ENCODE measurements around the gene DNAJB14. TPM values are rescaled to one million over a fixed set of nuclear protein-coding genes. Genes with fewer than 3 reads are reported as not detected.
"Not testable (repeated sequence)": the region's sequence is repeated elsewhere in the genome, so short reads cannot be mapped to it uniquely, and the experiment has no call there.

Gene DNAJB14
- total RNA-seq, 1 donor from 2014 or later: 35.9 TPM

DNA sequence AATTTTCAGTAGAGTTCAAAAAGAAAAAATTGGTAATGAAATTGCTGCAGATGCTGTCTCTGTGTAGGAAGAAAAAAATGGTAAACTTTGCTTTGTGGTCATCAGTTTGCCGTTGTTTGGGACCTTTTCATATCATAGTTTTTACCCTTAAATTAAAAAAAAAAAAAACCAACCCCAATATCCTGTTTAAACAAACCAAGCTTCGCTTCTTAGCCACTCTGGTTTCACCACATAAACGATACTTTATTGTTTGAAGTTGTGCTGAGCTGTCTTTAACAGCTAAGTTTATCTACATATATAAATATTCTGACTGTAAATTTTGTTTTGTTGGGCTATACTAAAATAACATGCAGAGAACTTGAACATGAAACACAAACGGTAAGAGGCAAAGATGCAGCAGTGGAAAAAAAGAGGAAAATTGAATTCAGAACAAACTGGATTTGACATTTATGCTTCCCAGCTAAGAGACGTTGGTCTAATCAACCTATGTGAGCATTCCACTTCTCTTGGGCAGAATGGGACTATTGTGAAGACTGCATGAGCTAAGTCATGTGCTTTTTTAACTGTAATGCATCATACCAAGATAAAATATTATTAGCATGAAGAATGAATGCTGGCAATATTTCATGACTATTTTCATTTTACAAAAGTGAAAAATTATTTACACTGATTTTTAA, 19.4 kb upstream of the DNAJB14 start:
- TF ChIP-seq, protein P1, sequence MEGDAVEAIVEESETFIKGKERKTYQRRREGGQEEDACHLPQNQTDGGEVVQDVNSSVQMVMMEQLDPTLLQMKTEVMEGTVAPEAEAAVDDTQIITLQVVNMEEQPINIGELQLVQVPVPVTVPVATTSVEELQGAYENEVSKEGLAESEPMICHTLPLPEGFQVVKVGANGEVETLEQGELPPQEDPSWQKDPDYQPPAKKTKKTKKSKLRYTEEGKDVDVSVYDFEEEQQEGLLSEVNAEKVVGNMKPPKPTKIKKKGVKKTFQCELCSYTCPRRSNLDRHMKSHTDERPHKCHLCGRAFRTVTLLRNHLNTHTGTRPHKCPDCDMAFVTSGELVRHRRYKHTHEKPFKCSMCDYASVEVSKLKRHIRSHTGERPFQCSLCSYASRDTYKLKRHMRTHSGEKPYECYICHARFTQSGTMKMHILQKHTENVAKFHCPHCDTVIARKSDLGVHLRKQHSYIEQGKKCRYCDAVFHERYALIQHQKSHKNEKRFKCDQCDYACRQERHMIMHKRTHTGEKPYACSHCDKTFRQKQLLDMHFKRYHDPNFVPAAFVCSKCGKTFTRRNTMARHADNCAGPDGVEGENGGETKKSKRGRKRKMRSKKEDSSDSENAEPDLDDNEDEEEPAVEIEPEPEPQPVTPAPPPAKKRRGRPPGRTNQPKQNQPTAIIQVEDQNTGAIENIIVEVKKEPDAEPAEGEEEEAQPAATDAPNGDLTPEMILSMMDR (IDR thresholded peaks at IDR 0.05; ENCODE audit: partially characterized antibody, unreplicated experiment): no peak
- no peaks in the 10 kb centered on the region for H3K36me3 Mint-ChIP-seq (ENCODE audit: unreplicated experiment)
- no peak overlapping the region for H3K4me3 Mint-ChIP-seq (ENCODE audit: unreplicated experiment)
- no peaks in the 10 kb centered on the region for H3K27me3 Mint-ChIP-seq (ENCODE audit: unreplicated experiment)
- DNase-seq: no peak
- H3K9me3 Mint-ChIP-seq (ENCODE audit: unreplicated experiment): peaks cover 3% of the 10 kb centered on the region
- H3K4me1 Mint-ChIP-seq (ENCODE audit: low read depth, unreplicated experiment): no peaks in the 10 kb centered on the region
- H3K27ac Mint-ChIP-seq (ENCODE audit: unreplicated experiment): no peak overlapping the region

DNA sequence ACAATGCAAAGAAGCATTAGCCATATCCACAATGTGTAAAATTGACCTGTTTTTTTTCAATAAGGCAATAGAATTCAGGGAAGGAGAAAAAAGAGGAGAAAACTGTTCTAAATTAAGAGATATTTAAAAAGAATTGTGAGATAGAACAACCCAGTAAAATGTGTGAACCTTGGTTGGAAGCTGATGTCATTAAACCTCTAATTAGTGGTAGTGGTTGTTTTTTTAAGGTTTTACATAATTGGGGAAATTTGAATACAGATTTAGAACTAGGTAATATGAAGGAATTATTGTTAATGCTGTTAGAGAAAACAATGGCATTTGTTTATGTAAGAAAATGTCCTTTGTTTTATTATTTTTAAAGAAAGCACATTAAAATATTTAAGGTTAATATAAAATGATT, 18.8 kb upstream of the DNAJB14 start:
- peaks cover 3% of the 10 kb centered on the region for H3K9me3 Mint-ChIP-seq (ENCODE audit: unreplicated experiment)
- no peak overlapping the region for H3K27ac Mint-ChIP-seq (ENCODE audit: unreplicated experiment)
- H3K27me3 Mint-ChIP-seq (ENCODE audit: unreplicated experiment): no peaks in the 10 kb centered on the region
- TF ChIP-seq, protein P1 (IDR thresholded peaks at IDR 0.05; ENCODE audit: partially characterized antibody, unreplicated experiment): no peak
- no peak for DNase-seq
- no peaks in the 10 kb centered on the region for H3K4me1 Mint-ChIP-seq (ENCODE audit: low read depth, unreplicated experiment)
- no peaks in the 10 kb centered on the region for H3K36me3 Mint-ChIP-seq (ENCODE audit: unreplicated experiment)
- no peak overlapping the region for H3K4me3 Mint-ChIP-seq (ENCODE audit: unreplicated experiment)

DNA sequence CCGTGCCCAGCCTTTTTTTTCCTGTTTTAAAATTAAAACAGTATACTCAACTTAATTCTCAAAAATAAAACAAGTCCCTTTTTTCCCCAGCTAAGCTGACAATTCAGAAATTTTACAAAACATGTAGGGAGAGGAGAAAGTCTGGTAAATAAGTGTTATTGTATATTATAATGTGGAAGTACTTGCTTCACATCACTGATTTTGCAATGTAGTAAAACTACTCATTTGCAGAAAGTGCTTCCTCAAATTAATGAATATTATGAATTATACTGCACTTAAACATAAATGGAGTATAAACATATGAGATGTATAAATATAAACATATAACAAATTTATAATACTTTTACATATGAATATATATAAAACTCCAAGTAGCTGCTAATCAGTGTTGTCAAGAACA, 15.3 kb upstream of the DNAJB14 start:
- Mint-ChIP-seq H3K27ac (ENCODE audit: unreplicated experiment) (no peak overlapping the region), H3K4me1 (ENCODE audit: low read depth, unreplicated experiment) (no peaks in the 10 kb centered on the region), H3K9me3 (ENCODE audit: unreplicated experiment) (no peaks in the 10 kb centered on the region), H3K4me3 (ENCODE audit: unreplicated experiment) (no peak overlapping the region), H3K27me3 (ENCODE audit: unreplicated experiment) (peaks cover 1% of the 10 kb centered on the region), H3K36me3 (ENCODE audit: unreplicated experiment) (no peaks in the 10 kb centered on the region)
- DNase-seq: no peak
- TF ChIP-seq, protein P1 (IDR thresholded peaks at IDR 0.05; ENCODE audit: partially characterized antibody, unreplicated experiment): no peak

DNA sequence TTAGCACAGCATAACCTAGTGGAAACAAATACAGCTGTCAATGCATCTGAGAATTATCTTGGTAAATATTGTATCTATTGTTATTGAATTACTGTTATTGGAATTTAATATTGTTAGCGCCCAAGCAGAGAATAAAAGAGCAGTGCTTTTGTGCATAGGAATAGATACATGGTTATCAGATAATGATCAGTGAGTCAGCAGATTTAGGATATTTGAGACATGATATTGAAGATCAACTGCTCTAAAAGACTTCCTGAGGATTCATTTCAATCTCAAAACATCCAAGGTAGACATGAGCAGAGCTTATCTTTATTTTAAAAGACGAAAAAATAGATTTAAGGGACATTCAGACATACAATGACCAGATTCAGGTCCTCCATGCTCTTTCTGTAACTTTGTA, 14.2 kb upstream of the DNAJB14 start:
- Mint-ChIP-seq H3K36me3 (ENCODE audit: unreplicated experiment) (peaks cover 6% of the 10 kb centered on the region), H3K4me1 (ENCODE audit: low read depth, unreplicated experiment) (no peaks in the 10 kb centered on the region), H3K27me3 (ENCODE audit: unreplicated experiment) (peaks cover 1% of the 10 kb centered on the region), H3K9me3 (ENCODE audit: unreplicated experiment) (no peaks in the 10 kb centered on the region), H3K4me3 (ENCODE audit: unreplicated experiment) (no peak overlapping the region), H3K27ac (ENCODE audit: unreplicated experiment) (no peak overlapping the region)
- TF ChIP-seq, protein P1 (IDR thresholded peaks at IDR 0.05; ENCODE audit: partially characterized antibody, unreplicated experiment): no peak
- DNase-seq: no peak

GRCh38 chr4:99958207-99958606, 11.8 kb upstream of the DNAJB14 start:
- H3K4me3 Mint-ChIP-seq (ENCODE audit: unreplicated experiment); H3K27ac Mint-ChIP-seq (ENCODE audit: unreplicated experiment); DNase-seq; H3K27me3 Mint-ChIP-seq (ENCODE audit: unreplicated experiment); H3K36me3 Mint-ChIP-seq (ENCODE audit: unreplicated experiment); H3K4me1 Mint-ChIP-seq (ENCODE audit: low read depth, unreplicated experiment); H3K9me3 Mint-ChIP-seq (ENCODE audit: unreplicated experiment): not testable (repeated sequence)
